Suprapubic skin (tissue), 4 donors: ENCODE measurements around the gene APC. TPM values are rescaled to one million over a fixed set of nuclear protein-coding genes. Genes with fewer than 3 reads are reported as not detected.

Source experiments
- DNase-seq, 2 donors: peaks; one replicate each; pipeline ENCODE4 v3.0.0-alpha.2; 2019; ENCODE audit warnings: low spot score in 2 of 2
- H3K27ac ChIP-seq: fragments of 200-600 bp; sonication (generic); one replicate; pipeline ENCODE4 v1.5.1; 2019
- H3K27me3 ChIP-seq: fragments of 200-600 bp; sonication (generic); one replicate; pipeline ENCODE4 v1.5.1; 2019
- H3K36me3 ChIP-seq: fragments of 200-600 bp; sonication (generic); one replicate; pipeline ENCODE4 v1.5.1; 2019
- H3K4me1 ChIP-seq: fragments of 200-600 bp; sonication (generic); one replicate; pipeline ENCODE4 v1.5.1; 2019
- H3K4me3 ChIP-seq: fragments of 200-600 bp; sonication (generic); one replicate; pipeline ENCODE4 v1.5.1; 2019; ENCODE audit warnings: mild to moderate bottlenecking
- H3K9me3 ChIP-seq: fragments of 200-600 bp; sonication (generic); one replicate; pipeline ENCODE4 v1.5.1; 2019
- EP300 ChIP-seq: sonication (generic); formaldehyde crosslinking; IDR thresholded peaks from one replicate; pipeline ENCODE4 v1.6.1; 2017; ENCODE audit warnings: antibody characterized with exemption
- POLR2A ChIP-seq, 2 donors: fragments of 450-650 bp; IDR thresholded peaks; one replicate each; pipeline ENCODE4 v1.6.1; 2017; ENCODE audit warnings: antibody characterized with exemption in 2 of 2, mild to moderate bottlenecking in 2 of 2, moderate library complexity in 2 of 2
- POLR2AphosphoS5 ChIP-seq, 3 donors: sonication (generic); formaldehyde crosslinking; IDR thresholded peaks; one replicate each; pipeline ENCODE4 v1.6.1; 2017; ENCODE audit warnings: antibody characterized with exemption in 3 of 3
- WGBS: methylation state at CpG from one replicate; pipeline ENCODE4 v1.1.5; 2018; 5-methylcytosine and 5-hydroxymethylcytosine counted together
- total RNA-seq, 4 donors: library from RNA; depleted of rRNA; stranded (reverse); fragments of >200 nt; gene quantifications; one replicate each; pipeline ENCODE4 v1.1.0, GENCODE V29; 2016
- TF ChIP-seq, protein P1 (sequence below), 2 donors: fragments of 200-600 bp in 1 of 2; fragments of 450-650 bp in 1 of 2; sonication (generic) in 1 of 2; IDR thresholded peaks; one replicate each; pipeline ENCODE4 v1.5.1; 2016 to 2019; ENCODE audit warnings: antibody characterized with exemption in 2 of 2, mild to moderate bottlenecking in 1 of 2, moderate library complexity in 1 of 2

APC gene
- total RNA-seq, 4 donors from 2014 or later, result 40.8 to 76.4 (median 53.9) TPM

GRCh38 chr5:112733586-112733985 is 4.1 kb upstream of the APC start:
- WGBS, result 54% methylated on average over 1 of the region's 1 CpG
- H3K4me1 ChIP-seq, result peaks cover 13% of the 10 kb centered on the region
- no peak overlapping the region for H3K27ac ChIP-seq
- no peaks in the 10 kb centered on the region for H3K36me3 ChIP-seq
- no peak for DNase-seq
- TF ChIP-seq, protein P1, sequence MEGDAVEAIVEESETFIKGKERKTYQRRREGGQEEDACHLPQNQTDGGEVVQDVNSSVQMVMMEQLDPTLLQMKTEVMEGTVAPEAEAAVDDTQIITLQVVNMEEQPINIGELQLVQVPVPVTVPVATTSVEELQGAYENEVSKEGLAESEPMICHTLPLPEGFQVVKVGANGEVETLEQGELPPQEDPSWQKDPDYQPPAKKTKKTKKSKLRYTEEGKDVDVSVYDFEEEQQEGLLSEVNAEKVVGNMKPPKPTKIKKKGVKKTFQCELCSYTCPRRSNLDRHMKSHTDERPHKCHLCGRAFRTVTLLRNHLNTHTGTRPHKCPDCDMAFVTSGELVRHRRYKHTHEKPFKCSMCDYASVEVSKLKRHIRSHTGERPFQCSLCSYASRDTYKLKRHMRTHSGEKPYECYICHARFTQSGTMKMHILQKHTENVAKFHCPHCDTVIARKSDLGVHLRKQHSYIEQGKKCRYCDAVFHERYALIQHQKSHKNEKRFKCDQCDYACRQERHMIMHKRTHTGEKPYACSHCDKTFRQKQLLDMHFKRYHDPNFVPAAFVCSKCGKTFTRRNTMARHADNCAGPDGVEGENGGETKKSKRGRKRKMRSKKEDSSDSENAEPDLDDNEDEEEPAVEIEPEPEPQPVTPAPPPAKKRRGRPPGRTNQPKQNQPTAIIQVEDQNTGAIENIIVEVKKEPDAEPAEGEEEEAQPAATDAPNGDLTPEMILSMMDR (IDR thresholded peaks at IDR 0.05), result no peak
- TF ChIP-seq POLR2A (IDR thresholded peaks at IDR 0.05) (no peak), EP300 (no peak), POLR2AphosphoS5 (IDR thresholded peaks at IDR 0.05) (no peak)
- no peaks in the 10 kb centered on the region for H3K9me3 ChIP-seq
- no peak overlapping the region for H3K4me3 ChIP-seq
- no peaks in the 10 kb centered on the region for H3K27me3 ChIP-seq

GRCh38 chr5:112734597-112734996 is 3.1 kb upstream of the APC start:
- TF ChIP-seq POLR2A (IDR thresholded peaks at IDR 0.05), result no peak
- TF ChIP-seq, protein P1 (IDR thresholded peaks at IDR 0.05), result no peak
- TF ChIP-seq POLR2AphosphoS5 (IDR thresholded peaks at IDR 0.05), result no peak
- no peak for TF ChIP-seq EP300
- Histone ChIP-seq H3K9me3 (no peaks in the 10 kb centered on the region), H3K27me3 (no peaks in the 10 kb centered on the region), H3K36me3 (no peaks in the 10 kb centered on the region), H3K4me1 (peaks cover 23% of the 10 kb centered on the region), H3K27ac (no peak overlapping the region), H3K4me3 (no peak overlapping the region)
- 93% methylated on average over 3 of the region's 3 CpGs for WGBS
- no peak for DNase-seq

- no peaks in the 10 kb centered on the region for H3K36me3 ChIP-seq
- 52% methylated on average over 1 of the region's 1 CpG for WGBS
These were observed 2.0 kb upstream of the APC start for GRCh38 chr5:112735702-112736101.

DNA sequence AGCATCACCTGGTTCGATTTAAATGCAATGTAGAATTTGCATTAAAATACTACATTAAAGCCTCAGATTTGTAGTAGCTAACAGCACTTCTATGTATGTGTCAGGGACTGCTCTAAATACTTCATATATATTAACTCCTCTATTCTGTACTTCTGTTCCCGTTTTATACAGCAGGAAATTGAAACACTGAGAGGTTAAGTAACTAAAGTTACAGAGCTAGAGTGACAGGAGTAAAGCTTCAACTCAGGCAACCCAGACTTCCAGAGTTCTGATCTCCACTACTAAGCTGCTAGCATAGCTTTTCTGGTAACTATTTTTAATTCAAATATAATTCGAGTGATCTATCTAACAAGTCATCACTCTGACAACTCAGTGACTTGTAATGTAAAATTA is 619 bp upstream of the APC start:
- Histone ChIP-seq H3K27ac (peak overlapping the region; percentile 63), H3K27me3 (no peaks in the 10 kb centered on the region), H3K4me3 (peak overlapping the region; percentile 58), H3K4me1 (peaks cover 23% of the 10 kb centered on the region), H3K9me3 (no peaks in the 10 kb centered on the region), H3K36me3 (no peaks in the 10 kb centered on the region)
- WGBS, result 24% methylated on average over 3 of the region's 3 CpGs
- TF ChIP-seq EP300 (no peak), POLR2AphosphoS5 (IDR thresholded peaks at IDR 0.05) (no peak), POLR2A (IDR thresholded peaks at IDR 0.05) (no peak)
- TF ChIP-seq, protein P1 (IDR thresholded peaks at IDR 0.05), result no peak
- no peak for DNase-seq

More at GRCh38 chr5:112735702-112736101, 2.0 kb upstream of the APC start:
- Histone ChIP-seq H3K27ac (no peak overlapping the region), H3K9me3 (no peaks in the 10 kb centered on the region), H3K4me3 (no peak overlapping the region), H3K27me3 (no peaks in the 10 kb centered on the region), H3K4me1 (peaks cover 23% of the 10 kb centered on the region)
- no peak for DNase-seq
- TF ChIP-seq POLR2A (IDR thresholded peaks at IDR 0.05) (no peak), EP300 (no peak), POLR2AphosphoS5 (IDR thresholded peaks at IDR 0.05) (no peak)
- TF ChIP-seq, protein P1 (IDR thresholded peaks at IDR 0.05), result no peak

DNA sequence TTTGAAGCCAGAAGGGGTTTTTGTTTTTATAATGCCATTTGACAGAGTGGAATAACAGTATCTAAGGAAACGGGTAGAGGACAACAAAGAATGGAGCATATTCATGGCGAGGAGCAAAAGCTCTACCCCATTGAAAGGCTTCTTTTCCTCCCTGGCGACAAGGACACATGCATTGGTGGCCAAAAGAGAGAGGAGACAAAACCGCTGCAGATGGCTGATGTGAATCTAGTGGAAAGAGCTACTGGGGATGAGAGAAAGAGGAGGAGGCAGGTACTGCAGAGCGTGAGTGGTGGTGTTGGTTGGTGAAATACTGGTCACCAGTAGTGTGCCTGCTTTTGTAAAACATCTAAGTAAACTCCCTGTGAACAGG is 491 bp downstream of the APC start:
- Histone ChIP-seq H3K27me3 (no peaks in the 10 kb centered on the region), H3K27ac (peak overlapping the region; percentile 63), H3K9me3 (no peaks in the 10 kb centered on the region), H3K36me3 (no peaks in the 10 kb centered on the region), H3K4me1 (peaks cover 23% of the 10 kb centered on the region), H3K4me3 (peak overlapping the region; percentile 58)
- TF ChIP-seq, protein P1 (IDR thresholded peaks at IDR 0.05), result no peak
- TF ChIP-seq POLR2AphosphoS5 (IDR thresholded peaks at IDR 0.05), result no peak
- DNase-seq, result no peak
- 21% methylated on average over 5 of the region's 5 CpGs for WGBS
